HG03342 (cell line): ENCODE measurements around the gene PGP.

Experiments
- ATAC-seq: cut with Tn5 transposase; IDR thresholded peaks from one replicate; pipeline ENCODE4 v1.9.1; 2021; ENCODE audit warnings: mild to moderate bottlenecking, moderate library complexity; ENCODE audit not compliant: unreplicated experiment

Gene PGP

GRCh38 chr16:2167068-2167638 is 47.5 kb downstream of the PGP start:
- ATAC-seq = no peak

- ATAC-seq = no peak
These were observed 48.2 kb downstream of the PGP start for GRCh38 chr16:2166263-2167067.

- no peak for ATAC-seq
These were observed 48.8 kb downstream of the PGP start for GRCh38 chr16:2165861-2166260.

GRCh38 chr16:2163211-2163881 is 51.3 kb downstream of the PGP start:
- ATAC-seq = no peak

GRCh38 chr16:2162676-2163118 is 51.9 kb downstream of the PGP start:
- no peak for ATAC-seq

- no peak for ATAC-seq
These were observed 52.7 kb downstream of the PGP start for GRCh38 chr16:2161911-2162310.
